ENCODE measurements around the gene EXOC2.

- TF ChIP-seq POLR2AphosphoS5 (IDR thresholded peaks at IDR 0.05; ENCODE audit: low read depth, low read length) = no peak
- TF ChIP-seq CTCF (IDR thresholded peaks at IDR 0.05 in 2 of 3, conservative IDR thresholded peaks at IDR 0.05 in 1 of 3; ENCODE audit: borderline replicate concordance in 1 of 3, insufficient read depth in 1 of 3, low read depth in 2 of 3, low read length in 2 of 3) = no peak
- TF ChIP-seq EZH2 (IDR thresholded peaks at IDR 0.05) = no peak
- TF ChIP-seq ZBTB33 (IDR thresholded peaks at IDR 0.05; ENCODE audit: extremely low read depth, insufficient replicate concordance, low read length) = no peak
- TF ChIP-seq POLR2A (IDR thresholded peaks at IDR 0.05; ENCODE audit: borderline replicate concordance, extremely low read depth, insufficient read depth, insufficient read length) = no peak
- no peak for TF ChIP-seq TCF7L2 (IDR thresholded peaks at IDR 0.05; ENCODE audit: borderline replicate concordance, extremely low read depth, insufficient read depth, insufficient read length)
- no peak for TF ChIP-seq YY1 (IDR thresholded peaks at IDR 0.05; ENCODE audit: extremely low read depth, insufficient replicate concordance, low read depth, low read length)
- no peak for TF ChIP-seq ZNF274 (IDR thresholded peaks at IDR 0.05; ENCODE audit: low read depth, low read length)
- no peak for TF ChIP-seq SP1 (IDR thresholded peaks at IDR 0.05; ENCODE audit: low read depth)
- no peak for TF ChIP-seq SIN3A (IDR thresholded peaks at IDR 0.05; ENCODE audit: low read depth)
These were observed 208.7 kb downstream of the EXOC2 start for GRCh38 chr6:484086-484745.

Measured in HCT116 (cell line).